ENCODE results near the gene FANCG. TPM values are rescaled to one million over a fixed set of nuclear protein-coding genes. Genes with fewer than 3 reads are reported as not detected.

FANCG gene
- total RNA-seq, 3 donors from 2014 or later: 19.0 to 22.7 (median 20.7) TPM

- no peak for DNase-seq
- no peak for ATAC-seq
- no peak for TF ChIP-seq CTCF (IDR thresholded peaks at IDR 0.05)
- Histone ChIP-seq H3K4me3 (no peak overlapping the region), H3K4me1 (ENCODE audit: low read depth) (no peaks in the 10 kb centered on the region), H3K9me3 (no peaks in the 10 kb centered on the region), H3K36me3 (ENCODE audit: low read depth) (peaks cover 4% of the 10 kb centered on the region)
- intact Hi-C loops (cut with DNase I, micrococcal nuclease): no loop called here
Observed at GRCh38 chr9:35048511-35048910, 31.2 kb downstream of the FANCG start.

GRCh38 chr9:35044071-35044470 is 35.7 kb downstream of the FANCG start:
- H3K4me3 ChIP-seq: no peak overlapping the region
- intact Hi-C loops (cut with DNase I, micrococcal nuclease): no loop called here
- TF ChIP-seq CTCF (IDR thresholded peaks at IDR 0.05): no peak
- no peak for DNase-seq
- no peaks in the 10 kb centered on the region for H3K36me3 ChIP-seq (ENCODE audit: low read depth)
- no peaks in the 10 kb centered on the region for H3K4me1 ChIP-seq (ENCODE audit: low read depth)
- ATAC-seq: no peak
- H3K9me3 ChIP-seq: no peaks in the 10 kb centered on the region

- no peak for TF ChIP-seq CTCF (IDR thresholded peaks at IDR 0.05)
- ATAC-seq (no peak), DNase-seq (no peak)
- H3K9me3 ChIP-seq: no peaks in the 10 kb centered on the region
- no peaks in the 10 kb centered on the region for H3K4me1 ChIP-seq (ENCODE audit: low read depth)
- intact Hi-C loops (cut with DNase I, micrococcal nuclease): no loop called here
- no peaks in the 10 kb centered on the region for H3K36me3 ChIP-seq (ENCODE audit: low read depth)
- H3K4me3 ChIP-seq: no peak overlapping the region
Observed at GRCh38 chr9:35042891-35043545, 36.7 kb downstream of the FANCG start.

- no peaks in the 10 kb centered on the region for H3K36me3 ChIP-seq (ENCODE audit: low read depth)
- intact Hi-C loops (cut with DNase I, micrococcal nuclease): no loop called here
- no peak overlapping the region for H3K4me3 ChIP-seq
- TF ChIP-seq CTCF (IDR thresholded peaks at IDR 0.05): no peak
- H3K4me1 ChIP-seq (ENCODE audit: low read depth): no peaks in the 10 kb centered on the region
- no peaks in the 10 kb centered on the region for H3K9me3 ChIP-seq
- ATAC-seq: no peak
- DNase-seq: no peak
Observed at GRCh38 chr9:35042081-35042604, 37.6 kb downstream of the FANCG start.

- Histone ChIP-seq H3K4me1 (ENCODE audit: low read depth) (no peaks in the 10 kb centered on the region), H3K9me3 (no peaks in the 10 kb centered on the region), H3K4me3 (no peak overlapping the region), H3K36me3 (ENCODE audit: low read depth) (no peaks in the 10 kb centered on the region)
- TF ChIP-seq CTCF (IDR thresholded peaks at IDR 0.05): no peak
- intact Hi-C loops (cut with DNase I, micrococcal nuclease): no loop called here
- DNase-seq (peak; percentile 31 to 64 (median 55)), ATAC-seq (peak; percentile 66)
Observed at GRCh38 chr9:35035851-35036701, 43.7 kb downstream of the FANCG start.

Data from mucosa of descending colon (tissue), 3 donors.